Testis (tissue), 3 donors: ENCODE results near the gene SND1. TPM values are rescaled to one million over a fixed set of nuclear protein-coding genes. Genes with fewer than 3 reads are reported as not detected.

ENCODE experiments used
- DNase-seq: peaks from one replicate; pipeline ENCODE4 v3.0.0-alpha.2; 2019
- H3K27ac ChIP-seq, 2 donors: fragments of 200-600 bp; sonication (generic); one replicate each; pipeline ENCODE4 v1.5.1; 2019
- H3K27me3 ChIP-seq: fragments of 200-600 bp; sonication (generic); one replicate; pipeline ENCODE4 v1.5.1; 2019
- H3K36me3 ChIP-seq: fragments of 200-600 bp; sonication (generic); one replicate; pipeline ENCODE4 v1.5.1; 2017; ENCODE audit warnings: low read depth; ENCODE audit errors: missing control alignments
- H3K4me1 ChIP-seq: fragments of 200-600 bp; sonication (generic); one replicate; pipeline ENCODE4 v1.5.1; 2019
- H3K4me3 ChIP-seq, 2 donors: fragments of 200-600 bp; sonication (generic); one replicate each; pipeline ENCODE4 v1.5.1; 2017 to 2019
- H3K9me3 ChIP-seq: fragments of 200-600 bp; sonication (generic); one replicate; pipeline ENCODE4 v1.5.1; 2017
- CTCF ChIP-seq, 3 experiments: fragments of 450-650 bp in 2 of 3; fragments of 200-600 bp in 1 of 3; sonication (generic) in 1 of 3; IDR thresholded peaks; one replicate each; pipeline ENCODE4 v1.5.1; 2016 to 2019; ENCODE audit warnings: antibody characterized with exemption in 3 of 3, mild to moderate bottlenecking in 2 of 3, moderate library complexity in 1 of 3
- POLR2A ChIP-seq: fragments of 450-650 bp; IDR thresholded peaks from one replicate; pipeline ENCODE4 v1.6.1; 2017; ENCODE audit warnings: antibody characterized with exemption, mild to moderate bottlenecking, moderate library complexity
- WGBS, 2 donors: methylation state at CpG; one replicate each; pipeline ENCODE4 v1.1.5; 2018; 5-methylcytosine and 5-hydroxymethylcytosine counted together
- intact Hi-C: fragments of 100-400 bp; cut with DNase I; formaldehyde crosslinking; loops from one replicate; pipeline ENCODE4 v1.15.1; 2023; ENCODE audit warnings: low total_unique reads
- polyA plus RNA-seq: library from polyadenylated mRNA; stranded (reverse); fragments of 350-450 nt; fragmentation: Illumina TruSeq; extraction: RNeasy Lipid Tissue Mini Kit (QIAGEN cat#74804); gene quantifications from one replicate; pipeline ENCODE4 v1.2.3, GENCODE V29; 2014; ENCODE audit warnings: low read depth, low replicate concordance; ENCODE audit not compliant: insufficient read depth
- total RNA-seq, 2 donors: library from RNA; depleted of rRNA; stranded (reverse); fragments of >200 nt; gene quantifications; one replicate each; pipeline ENCODE4 v1.2.3, GENCODE V29; 2016

The SND1 gene
- total and polyA plus RNA-seq, 3 donors from 2014 or later, result 132 to 207 (median 179) TPM

GRCh38 chr7:127932076-127932475 lies 280.1 kb downstream of the SND1 start:
- no peak overlapping the region for H3K27ac ChIP-seq
- 90 to 92% methylated on average over 1 of the region's 1 CpG for WGBS, 2 donors
- TF ChIP-seq CTCF (IDR thresholded peaks at IDR 0.05) (no peak), POLR2A (no peak)
- no peaks in the 10 kb centered on the region for H3K27me3 ChIP-seq
- H3K4me1 ChIP-seq, result peaks cover 10% of the 10 kb centered on the region
- DNase-seq, result no peak
- H3K36me3 ChIP-seq, result no peaks in the 10 kb centered on the region
- intact Hi-C loops, result no loop called here
- no peak overlapping the region for H3K4me3 ChIP-seq
- H3K9me3 ChIP-seq, result no peaks in the 10 kb centered on the region

GRCh38 chr7:127932496-127932895 lies 280.5 kb downstream of the SND1 start:
- H3K27ac ChIP-seq, result no peak overlapping the region
- TF ChIP-seq CTCF (IDR thresholded peaks at IDR 0.05) (no peak), POLR2A (no peak)
- no peak overlapping the region for H3K4me3 ChIP-seq
- H3K36me3 ChIP-seq, result no peaks in the 10 kb centered on the region
- 3 to 92% methylated on average over 1 of the region's 1 CpG for WGBS, 2 donors
- DNase-seq, result no peak
- no peaks in the 10 kb centered on the region for H3K27me3 ChIP-seq
- H3K4me1 ChIP-seq, result peaks cover 7% of the 10 kb centered on the region
- intact Hi-C loops, result no loop called here
- no peaks in the 10 kb centered on the region for H3K9me3 ChIP-seq

GRCh38 chr7:127933146-127933545 lies 281.2 kb downstream of the SND1 start:
- no peaks in the 10 kb centered on the region for H3K9me3 ChIP-seq
- no peak for DNase-seq
- TF ChIP-seq POLR2A, result no peak
- no peak for TF ChIP-seq CTCF (IDR thresholded peaks at IDR 0.05)
- no peak overlapping the region for H3K4me3 ChIP-seq
- H3K27me3 ChIP-seq, result no peaks in the 10 kb centered on the region
- no peaks in the 10 kb centered on the region for H3K36me3 ChIP-seq
- H3K27ac ChIP-seq, result no peak overlapping the region
- intact Hi-C loops, result no loop called here
- peaks cover under 1% of the 10 kb centered on the region for H3K4me1 ChIP-seq
- 82 to 90% methylated on average over 4 of the region's 4 CpGs for WGBS, 2 donors

- Histone ChIP-seq H3K4me3 (no peak overlapping the region), H3K36me3 (no peaks in the 10 kb centered on the region), H3K27ac (no peak overlapping the region), H3K9me3 (no peaks in the 10 kb centered on the region), H3K4me1 (no peaks in the 10 kb centered on the region), H3K27me3 (no peaks in the 10 kb centered on the region)
- intact Hi-C loops, result no loop called here
- 93 to 99% methylated on average over 5 of the region's 5 CpGs for WGBS, 2 donors
- no peak for DNase-seq
- no peak for TF ChIP-seq POLR2A
- TF ChIP-seq CTCF (IDR thresholded peaks at IDR 0.05), result no peak
Observed at GRCh38 chr7:127934711-127935110, 282.7 kb downstream of the SND1 start.

- H3K9me3 ChIP-seq, result no peaks in the 10 kb centered on the region
- no peak overlapping the region for H3K4me3 ChIP-seq
- no peaks in the 10 kb centered on the region for H3K36me3 ChIP-seq
- 44 to 74% methylated on average over 5 to 6 of the region's 6 CpGs for WGBS, 2 donors
- H3K4me1 ChIP-seq, result peaks cover 6% of the 10 kb centered on the region
- no peak overlapping the region for H3K27ac ChIP-seq
- no peak for TF ChIP-seq CTCF (IDR thresholded peaks at IDR 0.05)
- no peak for TF ChIP-seq POLR2A
- H3K27me3 ChIP-seq, result no peaks in the 10 kb centered on the region
- intact Hi-C loops, result no loop called here
- no peak for DNase-seq
Observed at GRCh38 chr7:127935847-127936376, 283.9 kb downstream of the SND1 start.
